GM18867 (cell line): Measurements from ENCODE around the gene DPYD.

ENCODE experiments used
- ATAC-seq: cut with Tn5 transposase; IDR thresholded peaks from one replicate; pipeline ENCODE4 v1.9.1; 2021; ENCODE audit warnings: mild to moderate bottlenecking, moderate library complexity; ENCODE audit not compliant: unreplicated experiment

DPYD gene

GRCh38 chr1:97844552-97845089 lies 76.2 kb downstream of the DPYD start:
- no peak for ATAC-seq

GRCh38 chr1:97841338-97841737 lies 79.5 kb downstream of the DPYD start:
- no peak for ATAC-seq

- no peak for ATAC-seq
Measured at GRCh38 chr1:97837161-97837560, 83.7 kb downstream of the DPYD start.

GRCh38 chr1:97834899-97835298 lies 85.9 kb downstream of the DPYD start:
- no peak for ATAC-seq

- ATAC-seq, result no peak
Measured at GRCh38 chr1:97833881-97834280, 87.0 kb downstream of the DPYD start.

- no peak for ATAC-seq
Measured at GRCh38 chr1:97832481-97832880, 88.4 kb downstream of the DPYD start.

- no peak for ATAC-seq
Measured at GRCh38 chr1:97827887-97828286, 92.9 kb downstream of the DPYD start.

- no peak for ATAC-seq
Measured at GRCh38 chr1:97826820-97827219, 94.0 kb downstream of the DPYD start.

- no peak for ATAC-seq
Measured at GRCh38 chr1:97824624-97825023, 96.2 kb downstream of the DPYD start.

GRCh38 chr1:97824200-97824599 lies 96.6 kb downstream of the DPYD start:
- ATAC-seq, result no peak

- ATAC-seq, result peak; percentile 79
Measured at GRCh38 chr1:97820470-97821188, 100.2 kb downstream of the DPYD start.

GRCh38 chr1:97816927-97817326 lies 103.9 kb downstream of the DPYD start:
- no peak for ATAC-seq

- no peak for ATAC-seq
Measured at GRCh38 chr1:97814804-97815203, 106.0 kb downstream of the DPYD start.

GRCh38 chr1:97814121-97814520 lies 106.7 kb downstream of the DPYD start:
- ATAC-seq, result no peak

GRCh38 chr1:97812076-97812475 lies 108.8 kb downstream of the DPYD start:
- ATAC-seq, result no peak

- no peak for ATAC-seq
Measured at GRCh38 chr1:97806996-97807520, 113.8 kb downstream of the DPYD start.

GRCh38 chr1:97806326-97806725 lies 114.5 kb downstream of the DPYD start:
- no peak for ATAC-seq

- no peak for ATAC-seq
Measured at GRCh38 chr1:97805093-97805492, 115.7 kb downstream of the DPYD start.

- no peak for ATAC-seq
Measured at GRCh38 chr1:97803026-97803425, 117.8 kb downstream of the DPYD start.

GRCh38 chr1:97802011-97802410 lies 118.8 kb downstream of the DPYD start:
- ATAC-seq, result no peak

GRCh38 chr1:97797403-97798183 lies 123.2 kb downstream of the DPYD start:
- no peak for ATAC-seq

- ATAC-seq, result no peak
Measured at GRCh38 chr1:97796711-97797110, 124.1 kb downstream of the DPYD start.
